A549 (cell line): ENCODE results near the gene BEND7. TPM values are rescaled to one million over a fixed set of nuclear protein-coding genes. Genes with fewer than 3 reads are reported as not detected.
A peak's percentile ranks its signal among the peaks of the same experiment; 100 is the strongest.

Source experiments
- ATAC-seq, 2 experiments: fragments of 200-7000 bp in 1 of 2; fragments of >200 bp in 1 of 2; cut with Nextera tagmentation in 1 of 2; cut with Tn5 transposase in 1 of 2; 3 replicates each; pipeline versions ENCODE4 v1.8.0 to v1.9.1; 2018 to 2020; ENCODE audit warnings: mild to moderate bottlenecking in 1 of 2, moderate library complexity in 1 of 2
- CTCF ChIA-PET: fragments of 300-600 bp; sonication (Branson Sonifier 250); formaldehyde crosslinking; extraction: SDS; loops from one replicate; lab custom pipeline; 2021; ENCODE audit warnings: antibody characterized with exemption, inconsistent platforms; lab: Yijun Ruan, JAX
- POLR2A ChIA-PET: fragments of 350-600 bp; formaldehyde crosslinking; extraction: SDS; loops from one replicate; lab custom pipeline; 2021; ENCODE audit warnings: antibody characterized with exemption, inconsistent platforms; lab: Yijun Ruan, JAX
- DNase-seq, 2 experiments: peaks; one replicate each; pipeline versions ENCODE4 v3.0.0 to v3.0.0-alpha.2; 2011 to 2016; ENCODE audit warnings: low read depth in 1 of 2, low spot score in 1 of 2
- FAIRE-seq: peaks from 2 replicates; lab custom pipeline; 2011; peaks lifted over from hg19 to GRCh38; lab: Jason Lieb, UNC
- H3K27ac ChIP-seq, 2 experiments: fragments of >200 bp; sonication (Bioruptor Twin); formaldehyde crosslinking; 3 replicates each; pipeline ENCODE4 v1.5.1; 2016 to 2017
- H3K4me1 ChIP-seq: fragments of >200 bp; sonication (Bioruptor Twin); formaldehyde crosslinking; 3 replicates; pipeline ENCODE4 v1.6.1; 2016
- H3K4me2 ChIP-seq: fragments of >200 bp; sonication (Bioruptor Twin); formaldehyde crosslinking; 3 replicates; pipeline ENCODE4 v1.6.1; 2016
- H3K4me3 ChIP-seq: fragments of >200 bp; sonication (Bioruptor Twin); formaldehyde crosslinking; 3 replicates; pipeline ENCODE4 v1.5.1; 2016
- H3K9me3 ChIP-seq: fragments of >200 bp; sonication (Bioruptor Twin); formaldehyde crosslinking; 3 replicates; pipeline ENCODE4 v1.6.1; 2016
- BCL3 ChIP-seq: fragments of >200 bp; sonication (Bioruptor Twin); formaldehyde crosslinking; IDR thresholded peaks from 3 replicates; pipeline ENCODE4 v1.6.1; 2016
- CBX2 ChIP-seq: fragments of 200-600 bp; sonication (generic); IDR thresholded peaks from 2 replicates; pipeline ENCODE4 v1.6.1; 2016; ENCODE audit warnings: low read depth, mild to moderate bottlenecking, borderline replicate concordance
- CBX8 ChIP-seq: fragments of 200-600 bp; sonication (generic); IDR thresholded peaks from 2 replicates; pipeline ENCODE4 v1.6.1; 2016
- CEBPB ChIP-seq, 2 experiments: fragments of >200 bp in 1 of 2; sonication (Bioruptor Twin) in 1 of 2; formaldehyde crosslinking in 1 of 2; IDR thresholded peaks; 2 replicates each; pipeline ENCODE4 v1.6.1; 2012 to 2016
- CHD4 ChIP-seq: fragments of 200-600 bp; sonication (generic); IDR thresholded peaks from 2 replicates; pipeline ENCODE4 v1.6.1; 2016; ENCODE audit warnings: antibody characterized with exemption, mild to moderate bottlenecking, borderline replicate concordance
- EHF ChIP-seq: fragments of 250-450 bp; sonication (Bioruptor Pico); IDR thresholded peaks from 2 replicates; pipeline ENCODE4 v1.5.0; 2020; ENCODE audit warnings: mild to moderate bottlenecking
- ELK1 ChIP-seq: fragments of 150-350 bp; IDR thresholded peaks from 2 replicates; pipeline ENCODE4 v1.6.1; 2014; ENCODE audit warnings: low read depth, mild to moderate bottlenecking, low read length
- ESRRA ChIP-seq: fragments of 150-350 bp; IDR thresholded peaks from 2 replicates; pipeline ENCODE4 v1.6.1; 2014; ENCODE audit warnings: mild to moderate bottlenecking, low read length, borderline replicate concordance
- FOSB ChIP-seq: fragments of 250-450 bp; sonication (Bioruptor Pico); IDR thresholded peaks from 2 replicates; pipeline ENCODE4 v1.5.0; 2020; ENCODE audit warnings: mild to moderate bottlenecking, moderate library complexity
- FOXS1 ChIP-seq: fragments of 250-450 bp; sonication (Bioruptor Pico); IDR thresholded peaks from 2 replicates; pipeline ENCODE4 v1.5.0; 2020; ENCODE audit warnings: mild to moderate bottlenecking, moderate library complexity
- GATA3 ChIP-seq: IDR thresholded peaks from 2 replicates; pipeline ENCODE4 v1.6.1; 2012; ENCODE audit warnings: borderline replicate concordance
- HOXA7 ChIP-seq: fragments of 250-450 bp; sonication (Bioruptor Pico); IDR thresholded peaks from 2 replicates; pipeline ENCODE4 v1.5.0; 2020; ENCODE audit warnings: mild to moderate bottlenecking, moderate library complexity
- HOXB5 ChIP-seq: fragments of 250-450 bp; sonication (Bioruptor Pico); IDR thresholded peaks from 2 replicates; pipeline ENCODE4 v1.5.0; 2020; ENCODE audit warnings: mild to moderate bottlenecking, moderate library complexity
- JUN ChIP-seq, 2 experiments: fragments of >200 bp; sonication (Bioruptor Twin); formaldehyde crosslinking; IDR thresholded peaks; 2 replicates in 1 of 2; 3 replicates in 1 of 2; pipeline ENCODE4 v1.6.1; 2016 to 2017
- KDM1A ChIP-seq: fragments of 200-600 bp; sonication (generic); IDR thresholded peaks from 2 replicates; pipeline ENCODE4 v1.6.1; 2016; ENCODE audit warnings: low read depth, mild to moderate bottlenecking
- MAFK ChIP-seq: fragments of 450-650 bp; IDR thresholded peaks from 2 replicates; pipeline ENCODE4 v1.6.1; 2014; ENCODE audit not compliant: partially characterized antibody
- NFE2L2 ChIP-seq: fragments of 150-350 bp; conservative IDR thresholded peaks from 2 replicates; pipeline ENCODE4 v1.6.1; 2014; ENCODE audit warnings: low read length
- NPAS2 ChIP-seq: fragments of 250-450 bp; sonication (Bioruptor Pico); IDR thresholded peaks from 2 replicates; pipeline ENCODE4 v1.8.0; 2022; ENCODE audit warnings: mild to moderate bottlenecking, moderate library complexity, borderline replicate concordance
- NR3C1 ChIP-seq: fragments of >200 bp; sonication (Bioruptor Twin); formaldehyde crosslinking; IDR thresholded peaks from 3 replicates; pipeline ENCODE4 v1.6.1; 2017
- PBX3 ChIP-seq: IDR thresholded peaks from 2 replicates; pipeline ENCODE4 v1.6.1; 2012
- POLR2A ChIP-seq: IDR thresholded peaks from 2 replicates; pipeline ENCODE4 v1.6.1; 2012; ENCODE audit warnings: mild to moderate bottlenecking, low read length
- RCOR1 ChIP-seq: fragments of 150-350 bp; IDR thresholded peaks from 2 replicates; pipeline ENCODE4 v1.6.1; 2014; ENCODE audit warnings: antibody characterized with exemption, low read length, low read depth
- RFX5 ChIP-seq: fragments of 450-650 bp; IDR thresholded peaks from 2 replicates; pipeline ENCODE4 v1.7.1; 2014; ENCODE audit warnings: antibody characterized with exemption, mild to moderate bottlenecking, moderate library complexity
- RNF2 ChIP-seq: fragments of 200-600 bp; sonication (generic); IDR thresholded peaks from 2 replicates; pipeline ENCODE4 v1.6.1; 2016; ENCODE audit warnings: low read depth, mild to moderate bottlenecking, antibody characterized with exemption, moderate library complexity, borderline replicate concordance
- SMC3 ChIP-seq: fragments of >200 bp; sonication (Bioruptor Twin); formaldehyde crosslinking; IDR thresholded peaks from 3 replicates; pipeline ENCODE4 v1.6.1; 2018; ENCODE audit warnings: inconsistent platforms
- SREBF2 ChIP-seq: fragments of 450-650 bp; IDR thresholded peaks from 2 replicates; pipeline ENCODE4 v1.6.1; 2014; ENCODE audit warnings: mild to moderate bottlenecking, moderate library complexity
- TP53 ChIP-seq: fragments of 250-450 bp; sonication (Bioruptor Pico); IDR thresholded peaks from 2 replicates; pipeline ENCODE4 v1.5.0; 2021; ENCODE audit warnings: mild to moderate bottlenecking, moderate library complexity
- ZC3H11A ChIP-seq: fragments of 450-650 bp; IDR thresholded peaks from 2 replicates; pipeline ENCODE4 v1.6.1; 2014; ENCODE audit warnings: antibody characterized with exemption, mild to moderate bottlenecking
- ZNF302 ChIP-seq: fragments of 250-450 bp; sonication (Bioruptor Pico); IDR thresholded peaks from 2 replicates; pipeline ENCODE4 v1.9.0; 2021; ENCODE audit warnings: inconsistent platforms, mild to moderate bottlenecking, moderate library complexity
- WGBS: methylation state at CpG from one replicate; pipeline ENCODE4 v1.1.6; 2017; ENCODE audit errors: missing lambda C conversion rate; 5-methylcytosine and 5-hydroxymethylcytosine counted together
- polyA plus RNA-seq, 4 experiments: library from polyadenylated mRNA; depleted of rRNA in 3 of 4; stranded (reverse); fragments of >200 nt; fragmentation: RNase III in 1 of 4; extraction: RNeasy Plus Mini Kit Qiagen cat#74134 plus additional on column Dnase treatment in 1 of 4; gene quantifications; 2 replicates in 3 of 4; 3 replicates in 1 of 4; pipeline ENCODE4 v1.2.3, GENCODE V29; 2011 to 2017
- TF ChIP-seq, protein P1 (sequence below): IDR thresholded peaks from 2 replicates; pipeline ENCODE4 v1.6.1; 2012; ENCODE audit warnings: low read depth, borderline replicate concordance

The BEND7 gene
- polyA plus RNA-seq, 2 of the 4 experiments (the other 2 are of a cell fraction) = 7.9 to 12.2 TPM

- no peak for ATAC-seq
- no peak overlapping the region for H3K4me2 ChIP-seq
- FAIRE-seq = no peak
- H3K9me3 ChIP-seq = no peaks in the 10 kb centered on the region
- 89% methylated on average over 7 of the region's 7 CpGs for WGBS
- DNase-seq = no peak
- no peak for TF ChIP-seq NPAS2 (CRISPR knock-in tag)
- no peak for TF ChIP-seq PBX3
- TF ChIP-seq ZC3H11A = no peak
- no peak for TF ChIP-seq JUN (IDR thresholded peaks at IDR 0.05)
- no peak for TF ChIP-seq HOXA7
- TF ChIP-seq ELK1 = no peak
- no peak for TF ChIP-seq SREBF2
- no peak for TF ChIP-seq CHD4
- TF ChIP-seq RNF2 = no peak
- no peak for TF ChIP-seq CBX2
- TF ChIP-seq EHF (CRISPR knock-in tag) = no peak
- TF ChIP-seq, protein P1, sequence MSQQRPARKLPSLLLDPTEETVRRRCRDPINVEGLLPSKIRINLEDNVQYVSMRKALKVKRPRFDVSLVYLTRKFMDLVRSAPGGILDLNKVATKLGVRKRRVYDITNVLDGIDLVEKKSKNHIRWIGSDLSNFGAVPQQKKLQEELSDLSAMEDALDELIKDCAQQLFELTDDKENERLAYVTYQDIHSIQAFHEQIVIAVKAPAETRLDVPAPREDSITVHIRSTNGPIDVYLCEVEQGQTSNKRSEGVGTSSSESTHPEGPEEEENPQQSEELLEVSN = no peak
- no peak for TF ChIP-seq NFE2L2
- TF ChIP-seq FOSB (CRISPR knock-in tag) = no peak
- no peak for TF ChIP-seq TP53
- no peak for TF ChIP-seq HOXB5 (CRISPR knock-in tag)
- TF ChIP-seq RFX5 = no peak
- no peak for TF ChIP-seq CBX8
- TF ChIP-seq BCL3 = no peak
- H3K4me1 ChIP-seq = no peaks in the 10 kb centered on the region
- CTCF ChIA-PET = interaction anchor here (1.3 kb wide), 2 partner anchors 8 to 12 kb away, joined by 3 to 4 read pairs; no protein-coding TSS in a partner anchor
- H3K4me3 ChIP-seq = no peak overlapping the region
- POLR2A ChIA-PET = no interaction called here
- no peak overlapping the region for H3K27ac ChIP-seq
Observed at GRCh38 chr10:13489035-13489599, 39.7 kb downstream of the BEND7 start.

- H3K4me1 ChIP-seq = no peaks in the 10 kb centered on the region
- H3K27ac ChIP-seq = no peak overlapping the region
- no peak overlapping the region for H3K4me2 ChIP-seq
- FAIRE-seq (no peak), DNase-seq (peak; percentile 5 to 25), ATAC-seq (0 out of 6 replicates have a peak, but pooled peaks of 1 of the 2 experiments have one; percentile 38)
- ChIA-PET CTCF (interaction anchor here (1.0 to 2.1 kb wide), 6 partner anchors 10 to 113 kb away, joined by 3 to 8 read pairs (median 4); no protein-coding TSS in a partner anchor), POLR2A (no interaction called here)
- no peaks in the 10 kb centered on the region for H3K9me3 ChIP-seq
- WGBS = 72% methylated on average over 1 of the region's 1 CpG
- H3K4me3 ChIP-seq = no peak overlapping the region
- TF ChIP-seq RCOR1 = no peak
- TF ChIP-seq NFE2L2 = no peak
- no peak for TF ChIP-seq RFX5
- TF ChIP-seq KDM1A = no peak
- no peak for TF ChIP-seq SMC3
- TF ChIP-seq ESRRA = no peak
- no peak for TF ChIP-seq ZNF302
- TF ChIP-seq GATA3 = no peak
- TF ChIP-seq POLR2A = no peak
- no peak for TF ChIP-seq ELK1
- no peak for TF ChIP-seq NPAS2 (CRISPR knock-in tag)
- TF ChIP-seq CEBPB (IDR thresholded peaks at IDR 0.05) = no peak
- TF ChIP-seq, protein P1 = no peak
- TF ChIP-seq NR3C1 = no peak
- no peak for TF ChIP-seq FOXS1 (CRISPR knock-in tag)
- TF ChIP-seq MAFK = no peak
Observed at GRCh38 chr10:13485623-13486022, 43.2 kb downstream of the BEND7 start.
